ENCODE measurements around the gene BCAR3.

Gene BCAR3

GRCh38 chr1:93588206-93588605, 93.4 kb downstream of the BCAR3 start:
- no peak for DNase-seq (ENCODE audit: low read depth, low spot score)
- H3K27ac ChIP-seq = peak overlapping the region; percentile 36

DNA sequence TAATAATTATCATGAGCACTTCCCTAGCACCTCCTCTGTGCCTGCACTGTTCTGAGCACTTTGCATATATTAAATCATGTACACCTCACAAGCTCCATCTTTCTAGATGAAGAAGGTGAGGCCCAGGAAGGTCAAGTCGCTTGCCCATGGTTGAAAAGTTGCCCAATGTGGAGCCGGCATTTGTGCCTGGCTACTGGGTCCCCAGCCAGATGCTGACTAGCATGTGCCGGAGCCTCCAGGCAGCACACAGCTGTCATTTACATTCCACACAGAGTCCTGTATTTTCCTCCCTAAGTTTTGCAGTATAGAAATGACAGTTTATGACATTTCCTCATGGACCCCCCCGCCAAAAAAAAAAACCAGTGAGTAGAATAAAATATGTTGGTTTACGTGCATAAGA, 94.3 kb downstream of the BCAR3 start:
- no peak for DNase-seq (ENCODE audit: low read depth, low spot score)
- peak overlapping the region; percentile 72 for H3K27ac ChIP-seq

DNA sequence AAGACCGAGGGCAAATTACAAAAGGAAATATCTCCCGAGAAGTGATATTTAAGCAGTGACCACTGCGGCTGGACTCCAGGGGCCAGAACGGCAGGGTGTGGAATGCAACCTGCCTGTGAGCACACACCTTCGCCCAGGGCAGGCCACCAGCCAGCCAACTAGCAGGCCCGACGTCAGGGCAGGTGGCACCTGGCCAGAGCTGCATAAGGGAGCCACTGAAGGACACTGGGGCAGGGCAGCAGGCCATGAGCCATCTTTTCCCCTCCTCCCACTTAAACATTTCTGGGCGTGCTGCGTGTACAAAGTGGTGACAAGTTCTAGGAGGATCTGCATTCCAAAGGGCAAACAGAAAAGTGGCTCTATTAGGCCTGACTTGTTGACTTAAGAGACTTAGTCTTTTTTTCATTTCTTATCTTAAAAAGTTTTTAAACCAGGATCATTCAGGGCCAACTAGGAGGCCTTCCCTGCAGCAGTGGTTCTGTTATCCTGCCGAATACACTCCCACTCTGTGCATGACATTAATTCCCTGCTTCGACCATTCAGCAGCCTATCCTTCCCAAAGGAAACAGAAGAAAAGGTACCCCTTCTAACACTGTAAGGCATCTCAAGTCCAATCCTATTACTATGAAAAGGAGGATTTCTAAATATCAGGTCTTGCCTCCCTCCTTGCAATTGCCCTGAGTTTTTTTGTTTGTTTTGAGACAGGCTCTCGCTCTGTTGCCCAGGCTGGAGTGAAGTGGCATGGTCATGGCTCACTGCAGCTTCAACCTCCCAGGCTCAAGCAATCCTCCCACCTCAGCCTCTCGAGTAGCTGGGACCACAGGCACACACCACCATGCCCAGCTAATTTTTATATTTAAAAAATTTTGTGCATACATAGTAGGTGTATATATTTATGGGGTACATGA, 96.3 kb downstream of the BCAR3 start:
- peak; percentile 60 for DNase-seq (ENCODE audit: low read depth, low spot score)

DNA sequence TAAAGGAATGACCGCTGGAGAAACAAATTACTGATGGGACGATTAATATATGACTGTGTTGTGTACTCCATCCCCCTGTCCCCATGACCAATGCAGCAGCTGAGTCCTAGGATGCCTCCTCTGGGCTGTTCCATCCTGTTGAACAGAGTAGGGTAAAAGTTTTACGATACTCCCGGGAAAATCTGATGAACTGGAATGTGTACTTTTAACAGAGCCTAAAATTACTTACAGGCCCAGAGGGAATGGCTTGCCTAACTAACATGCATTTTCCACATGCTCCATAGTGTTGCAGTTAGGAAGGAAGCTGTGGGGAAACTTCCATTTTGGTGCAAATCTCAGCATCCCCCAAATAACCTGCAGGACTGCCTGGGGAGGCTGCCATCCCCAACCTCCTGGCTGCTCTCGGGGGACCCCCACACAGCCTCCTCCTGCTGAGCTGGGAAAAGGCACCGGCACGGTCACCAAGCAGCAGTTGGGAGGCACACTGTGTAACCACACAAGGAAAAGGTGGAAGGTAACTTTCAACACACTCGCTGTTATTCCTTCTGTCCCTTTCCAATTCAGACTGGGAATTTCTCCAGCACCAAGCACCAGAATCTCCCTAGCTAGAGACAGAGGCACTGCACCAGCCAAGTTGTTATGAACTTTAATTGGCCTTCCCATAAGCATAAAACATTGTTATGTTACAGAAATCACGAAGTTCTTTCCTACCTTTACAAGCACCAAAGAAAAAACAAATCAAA, 97.2 kb downstream of the BCAR3 start:
- H3K27ac ChIP-seq = peak overlapping the region; percentile 72
- no peak for DNase-seq (ENCODE audit: low read depth, low spot score)

More for the DNA sequence above, 96.3 kb downstream of the BCAR3 start:
- H3K27ac ChIP-seq = peak overlapping the region; percentile 72

DNA sequence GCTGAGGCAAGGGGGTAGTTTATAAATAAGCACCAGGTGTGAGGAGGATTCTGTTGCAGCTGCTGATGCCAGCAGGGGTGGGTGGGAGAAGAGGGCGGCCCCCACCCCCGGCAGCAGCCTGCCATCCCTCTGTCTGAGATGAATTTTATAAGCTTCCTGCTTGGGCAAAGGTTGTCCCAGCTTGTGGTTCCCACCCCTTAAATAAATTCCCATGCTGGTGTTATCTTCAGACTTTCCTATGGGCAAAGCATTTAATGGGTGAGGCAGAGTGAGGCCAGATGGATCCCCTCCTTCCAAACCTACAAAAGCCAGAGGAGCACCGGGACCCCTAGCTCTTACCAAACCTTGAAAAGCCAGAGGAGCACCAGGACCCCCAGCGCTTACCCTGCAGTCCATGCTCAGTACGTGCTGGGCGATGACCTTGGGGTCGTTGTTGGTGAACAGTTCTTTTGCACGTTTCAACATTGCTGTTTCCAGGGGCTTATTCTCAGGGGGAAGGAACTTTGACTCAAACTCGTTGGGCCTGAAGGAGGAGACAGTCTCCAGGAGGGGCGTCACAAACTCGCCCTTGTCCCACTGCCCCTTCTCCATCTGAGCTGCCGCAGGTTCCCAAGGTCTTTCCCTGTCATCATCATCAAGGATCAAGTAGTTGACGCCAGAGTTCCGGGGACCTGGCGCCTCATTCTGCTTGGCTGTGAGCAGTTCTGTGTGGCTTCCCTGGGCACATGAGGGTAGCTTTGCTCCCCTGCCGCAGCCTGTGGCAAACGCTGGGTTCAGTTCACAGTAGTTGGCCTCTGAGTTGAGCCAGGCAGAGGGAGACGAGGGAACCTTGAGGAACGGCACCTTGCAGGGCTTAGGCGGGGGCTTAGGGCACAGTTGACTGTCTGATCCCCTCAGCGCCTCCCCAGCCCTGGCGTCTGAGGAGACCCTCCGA, 99.5 kb downstream of the BCAR3 start:
- H3K27ac ChIP-seq = peak overlapping the region; percentile 72
- no peak for DNase-seq (ENCODE audit: low read depth, low spot score)

DNA sequence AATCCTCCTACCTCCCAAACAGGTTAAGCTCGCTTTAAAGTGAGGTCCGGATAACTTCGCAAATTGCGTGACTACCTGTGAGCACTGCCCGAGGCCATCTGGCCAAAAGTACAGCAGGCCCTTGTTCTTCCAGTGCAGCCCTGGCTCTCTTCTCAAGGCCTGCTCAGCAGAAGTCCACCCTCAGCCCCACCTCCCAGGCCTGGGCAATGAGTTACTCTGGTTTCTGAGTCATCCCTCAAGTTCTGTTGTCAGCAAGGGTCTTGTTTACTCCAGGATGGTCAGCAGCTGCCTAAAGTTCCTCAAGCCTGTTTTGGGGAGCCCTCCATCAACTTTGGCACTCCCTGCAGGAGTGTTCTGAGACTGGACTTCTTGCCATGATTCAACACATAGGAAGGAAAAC, 101.7 kb downstream of the BCAR3 start:
- H3K27ac ChIP-seq = peak overlapping the region; percentile 72
- DNase-seq (ENCODE audit: low read depth, low spot score) = peak; percentile 50

DNA sequence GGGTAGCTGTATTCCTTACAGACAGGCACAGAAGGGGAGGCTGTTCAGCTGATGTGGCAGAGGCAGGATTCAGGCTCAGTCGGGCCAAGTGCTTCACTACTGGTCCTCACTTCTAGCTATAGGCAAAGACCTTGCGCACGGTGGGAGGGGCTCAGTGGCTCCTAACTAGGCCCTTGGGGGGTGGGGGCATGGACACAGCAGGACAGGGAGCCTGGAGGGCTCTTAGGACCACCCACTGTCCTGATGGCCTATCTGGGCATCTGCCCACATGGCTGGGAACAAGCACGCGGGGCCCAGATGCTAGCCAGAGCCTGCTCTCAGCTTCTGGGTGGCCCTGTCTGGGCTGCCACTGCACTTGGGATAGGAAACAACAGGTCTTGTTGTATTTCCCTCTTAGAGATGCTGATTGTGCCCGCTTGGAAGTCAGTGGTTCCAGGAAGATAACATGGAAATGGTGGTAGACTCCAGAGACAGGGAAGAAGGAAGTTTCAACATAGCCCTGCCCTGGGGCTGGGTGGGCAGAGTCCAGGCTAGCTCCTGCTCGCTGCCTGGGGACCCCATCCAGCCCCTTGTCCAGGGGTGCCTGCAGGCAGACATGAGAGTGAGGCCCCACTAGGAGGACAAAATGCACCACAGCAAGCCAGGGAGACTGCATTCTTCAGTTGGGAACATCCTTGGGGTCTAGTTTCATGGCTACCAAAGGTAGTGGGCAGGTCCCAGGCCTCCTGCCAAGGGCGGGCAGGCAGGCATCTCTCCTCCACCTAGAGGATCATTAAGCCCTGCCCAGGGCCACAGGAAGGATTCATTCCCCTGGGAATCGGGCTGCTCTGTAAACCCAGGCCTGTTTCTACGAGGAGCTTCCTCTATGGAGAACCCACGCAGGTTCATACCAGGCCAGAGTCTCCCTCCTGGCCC, 102.5 kb downstream of the BCAR3 start:
- peak overlapping the region; percentile 72 for H3K27ac ChIP-seq

GRCh38 chr1:93578433-93578830, 103.2 kb downstream of the BCAR3 start:
- H3K27ac ChIP-seq = peak overlapping the region; percentile 72
- no peak for DNase-seq (ENCODE audit: low read depth, low spot score)

More for the DNA sequence above, 102.5 kb downstream of the BCAR3 start:
- DNase-seq (ENCODE audit: low read depth, low spot score) = no peak

GRCh38 chr1:93577536-93578432, 103.9 kb downstream of the BCAR3 start:
- peak overlapping the region; percentile 72 for H3K27ac ChIP-seq
- DNase-seq (ENCODE audit: low read depth, low spot score) = no peak

DNA sequence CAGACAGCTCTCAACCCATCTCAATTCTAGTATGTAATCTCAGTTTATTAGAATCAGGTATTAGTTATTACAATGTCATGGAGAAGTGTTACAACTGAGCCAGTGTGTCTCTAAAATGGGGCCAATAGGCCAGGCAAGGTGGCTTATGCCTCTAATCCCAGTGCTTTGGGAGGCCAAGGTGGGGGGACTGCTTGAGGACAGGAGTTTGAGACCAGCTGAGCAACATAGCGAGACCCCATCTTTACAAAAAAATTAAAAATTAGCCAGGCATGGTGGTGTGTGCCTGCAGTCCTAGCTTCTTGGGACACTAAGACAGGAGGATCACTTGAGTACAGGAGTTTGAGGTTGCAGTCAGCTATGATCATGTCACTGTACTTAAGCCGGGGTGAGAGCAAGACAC, 104.9 kb downstream of the BCAR3 start:
- peak overlapping the region; percentile 72 for H3K27ac ChIP-seq
- no peak for DNase-seq (ENCODE audit: low read depth, low spot score)

DNA sequence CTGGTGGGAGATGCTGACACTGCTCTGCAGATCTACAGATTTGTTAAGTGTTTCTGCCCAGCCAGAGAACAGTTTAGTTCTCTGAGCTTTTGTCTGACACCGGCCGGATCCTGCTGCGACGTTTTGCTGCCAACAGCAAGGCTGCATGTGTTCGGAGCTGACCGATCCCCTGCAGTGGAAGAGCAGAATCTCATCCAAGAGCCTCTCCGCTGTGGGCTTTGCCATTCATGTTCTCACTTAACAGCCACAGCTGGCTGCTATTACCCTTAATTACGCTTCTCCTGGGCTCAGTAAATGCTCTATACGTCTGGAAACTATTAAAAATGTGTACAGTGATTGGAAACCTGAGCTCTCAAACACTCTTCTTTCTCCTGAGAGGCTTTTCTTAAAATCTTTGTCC, 105.3 kb downstream of the BCAR3 start:
- no peak for DNase-seq (ENCODE audit: low read depth, low spot score)
- H3K27ac ChIP-seq = peak overlapping the region; percentile 72

DNA sequence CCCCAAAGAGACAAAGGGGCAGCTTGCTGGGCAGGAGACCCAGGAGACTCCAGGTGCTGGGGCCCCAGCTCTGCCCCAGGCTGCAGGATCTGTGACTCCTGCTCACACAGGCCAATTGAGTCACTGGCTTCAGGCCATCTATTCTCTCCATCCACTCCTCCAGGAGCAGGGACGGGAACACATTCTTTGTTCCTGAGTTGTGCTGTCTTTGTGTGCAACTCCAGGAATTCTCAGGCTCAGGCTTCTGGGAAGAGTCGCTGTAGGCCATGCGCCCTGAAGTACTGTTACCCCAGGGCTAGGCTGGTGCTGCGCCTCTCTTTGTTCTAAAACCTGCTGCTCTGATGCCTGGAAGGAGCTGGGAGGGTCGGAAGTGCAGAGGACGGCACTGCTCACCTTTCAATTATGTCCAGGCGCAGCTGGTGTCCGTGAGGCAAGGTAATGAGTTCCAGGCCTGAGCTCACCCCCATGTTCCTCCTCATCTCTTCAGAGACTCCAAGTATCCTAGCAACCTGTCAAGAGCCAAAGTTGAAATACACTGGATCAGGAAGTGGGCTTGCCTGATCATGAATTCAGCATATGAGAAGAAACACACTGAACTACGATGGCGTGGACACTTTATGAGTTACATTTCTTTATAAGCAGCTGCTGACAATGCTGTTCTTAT, 105.9 kb downstream of the BCAR3 start:
- peak overlapping the region; percentile 72 for H3K27ac ChIP-seq
- no peak for DNase-seq (ENCODE audit: low read depth, low spot score)

DNA sequence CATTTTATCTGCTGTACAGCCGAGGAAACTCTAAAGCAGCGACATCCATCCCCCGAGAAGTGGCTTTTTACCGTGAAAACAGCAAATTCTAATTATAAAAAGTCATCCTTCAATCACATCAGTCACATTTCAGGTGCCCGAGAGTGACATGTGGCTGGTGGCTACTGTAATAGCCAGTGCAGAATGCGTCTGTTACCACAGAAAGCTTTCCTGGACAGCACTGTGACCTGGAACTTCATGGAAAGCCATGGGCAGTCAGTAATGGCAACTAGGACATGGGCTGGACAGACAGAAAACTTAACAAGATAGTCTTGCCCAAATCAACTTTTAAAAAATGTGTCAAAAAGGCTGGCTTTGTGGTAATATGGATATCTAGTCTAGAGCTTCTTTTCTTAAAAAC, 106.6 kb downstream of the BCAR3 start:
- H3K27ac ChIP-seq = peak overlapping the region; percentile 72

DNA sequence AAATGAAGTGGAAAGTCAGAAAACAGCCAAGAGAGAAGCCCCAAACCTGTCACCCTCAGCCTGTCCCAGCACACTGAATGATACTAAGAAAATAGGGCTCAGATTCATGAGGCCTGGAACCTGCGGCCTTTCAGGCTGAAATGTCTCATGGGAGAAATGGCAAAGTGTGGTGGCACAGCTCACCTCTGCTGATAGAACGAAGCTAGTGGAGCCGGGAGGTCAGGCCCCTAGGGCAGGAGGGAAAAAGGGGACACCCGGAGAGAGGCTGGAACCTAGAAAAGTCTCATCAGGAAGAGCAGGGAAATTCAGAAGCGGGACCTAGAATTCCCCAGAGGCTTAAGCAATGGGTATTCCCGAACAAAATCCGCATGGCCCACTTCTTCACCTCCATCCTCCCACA, 107.1 kb downstream of the BCAR3 start:
- H3K27ac ChIP-seq = peak overlapping the region; percentile 1
- DNase-seq (ENCODE audit: low read depth, low spot score) = no peak

More for the DNA sequence above, 106.6 kb downstream of the BCAR3 start:
- no peak for DNase-seq (ENCODE audit: low read depth, low spot score)

DNA sequence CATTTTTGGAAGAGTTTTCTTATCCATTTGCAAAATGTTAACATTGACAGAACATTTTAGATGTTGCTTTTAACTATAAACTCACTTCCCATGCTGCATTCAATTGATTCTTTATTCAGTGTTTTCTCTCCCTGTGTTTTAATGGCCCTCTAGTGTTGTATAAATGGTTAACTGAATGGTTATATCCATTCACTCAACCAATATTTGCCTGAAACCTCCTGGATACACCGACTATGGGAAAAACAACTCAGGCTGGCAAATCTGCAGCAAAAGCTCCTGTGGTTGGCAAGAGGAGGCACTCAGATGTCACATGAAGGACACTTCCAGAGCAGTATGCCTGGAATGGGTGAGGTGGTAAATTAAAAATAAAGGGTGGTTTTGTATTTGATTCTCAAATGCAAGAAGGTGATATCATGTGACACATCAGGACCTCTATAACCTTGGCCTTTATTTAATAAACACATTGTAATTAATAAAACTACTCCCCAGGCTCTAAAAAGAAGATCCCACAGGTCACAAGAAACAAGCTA, 107.6 kb downstream of the BCAR3 start:
- DNase-seq (ENCODE audit: low read depth, low spot score) = no peak
- peak overlapping the region; percentile 1 for H3K27ac ChIP-seq

- no peak overlapping the region for H3K27ac ChIP-seq
- no peak for DNase-seq (ENCODE audit: low read depth, low spot score)
These were observed 109.9 kb downstream of the BCAR3 start for GRCh38 chr1:93571623-93572310.

GRCh38 chr1:93569489-93569888, 112.1 kb downstream of the BCAR3 start:
- DNase-seq (ENCODE audit: low read depth, low spot score) = no peak
- H3K27ac ChIP-seq = peak overlapping the region; percentile 18
